ENCODE data around the gene ARID3B.

ARID3B gene

GRCh38 chr15:74540161-74540760 lies 759 bp upstream of the ARID3B start:
- DNase-seq: no peak
- no peak for TF ChIP-seq CTCF (IDR thresholded peaks at IDR 0.05; ENCODE audit: low read depth, low read length)
- H3K4me3 ChIP-seq (ENCODE audit: low read depth, low read length): peak overlapping the region; percentile 97
- H3K27me3 ChIP-seq: peaks cover 3% of the 10 kb centered on the region; the same call in 1 of the 2 replicates
- H3K4me1 ChIP-seq: peaks cover 3% of the 10 kb centered on the region; the same call in 1 of the 2 replicates
- H3K36me3 ChIP-seq: no peaks in the 10 kb centered on the region
- H3K9me3 ChIP-seq: no peaks in the 10 kb centered on the region

- peaks cover 3% of the 10 kb centered on the region; the same call in 1 of the 2 replicates for H3K27me3 ChIP-seq
- TF ChIP-seq CTCF (IDR thresholded peaks at IDR 0.05; ENCODE audit: low read depth, low read length): no peak
- H3K4me3 ChIP-seq (ENCODE audit: low read depth, low read length): peak overlapping the region; percentile 88
- no peaks in the 10 kb centered on the region for H3K36me3 ChIP-seq
- H3K9me3 ChIP-seq: no peaks in the 10 kb centered on the region
- DNase-seq: peak; percentile 30
- peaks cover 11% of the 10 kb centered on the region for H3K4me1 ChIP-seq
Measured at GRCh38 chr15:74541494-74542165, 610 bp downstream of the ARID3B start.

GRCh38 chr15:74542166-74543042 lies 1.4 kb downstream of the ARID3B start:
- Histone ChIP-seq H3K27me3 (peaks cover 3% of the 10 kb centered on the region; the same call in 1 of the 2 replicates), H3K4me1 (peaks cover 11% of the 10 kb centered on the region), H3K36me3 (no peaks in the 10 kb centered on the region), H3K4me3 (ENCODE audit: low read depth, low read length) (no peak overlapping the region; the same call in 1 of the 2 replicates), H3K9me3 (no peaks in the 10 kb centered on the region)
- TF ChIP-seq CTCF (IDR thresholded peaks at IDR 0.05; ENCODE audit: low read depth, low read length): no peak
- no peak for DNase-seq

GRCh38 chr15:74543043-74543422 lies 2.0 kb downstream of the ARID3B start:
- H3K4me3 ChIP-seq (ENCODE audit: low read depth, low read length): no peak overlapping the region
- no peak for TF ChIP-seq CTCF (IDR thresholded peaks at IDR 0.05; ENCODE audit: low read depth, low read length)
- no peaks in the 10 kb centered on the region for H3K9me3 ChIP-seq
- no peak for DNase-seq
- H3K36me3 ChIP-seq: no peaks in the 10 kb centered on the region
- H3K4me1 ChIP-seq: peaks cover 11% of the 10 kb centered on the region
- H3K27me3 ChIP-seq: peaks cover 3% of the 10 kb centered on the region; the same call in 1 of the 2 replicates

GRCh38 chr15:74543583-74543982 lies 2.6 kb downstream of the ARID3B start:
- DNase-seq: no peak
- Histone ChIP-seq H3K9me3 (no peaks in the 10 kb centered on the region), H3K4me3 (ENCODE audit: low read depth, low read length) (no peak overlapping the region), H3K27me3 (peaks cover 3% of the 10 kb centered on the region; the same call in 1 of the 2 replicates), H3K4me1 (peaks cover 11% of the 10 kb centered on the region), H3K36me3 (no peaks in the 10 kb centered on the region)
- TF ChIP-seq CTCF (IDR thresholded peaks at IDR 0.05; ENCODE audit: low read depth, low read length): peak; percentile 48
